ENCODE data around the gene VIPR1.

The VIPR1 gene

GRCh38 chr3:42493798-42494151 lies 8.7 kb upstream of the VIPR1 start:
- no peak for DNase-seq

- no peak for DNase-seq
Measured at GRCh38 chr3:42495393-42495792, 7.0 kb upstream of the VIPR1 start.

- DNase-seq, result peak; percentile 42
Measured at GRCh38 chr3:42497009-42497731, 5.3 kb upstream of the VIPR1 start.

- DNase-seq, result no peak
Measured at GRCh38 chr3:42498034-42498433, 4.4 kb upstream of the VIPR1 start.

- DNase-seq, result no peak
Measured at GRCh38 chr3:42498791-42499477, 3.5 kb upstream of the VIPR1 start.

GRCh38 chr3:42499478-42499871 lies 3.0 kb upstream of the VIPR1 start:
- DNase-seq, result no peak

- no peak for DNase-seq
Measured at GRCh38 chr3:42500091-42500490, 2.4 kb upstream of the VIPR1 start.

- DNase-seq, result no peak
Measured at GRCh38 chr3:42500909-42501308, 1.5 kb upstream of the VIPR1 start.

- DNase-seq, result no peak
Measured at GRCh38 chr3:42501321-42501680, 1.1 kb upstream of the VIPR1 start.

- no peak for DNase-seq
Measured at GRCh38 chr3:42501681-42502428, 588 bp upstream of the VIPR1 start.

GRCh38 chr3:42503251-42503924 lies 945 bp downstream of the VIPR1 start:
- DNase-seq, result no peak

- no peak for DNase-seq
Measured at GRCh38 chr3:42503957-42504333, 1.5 kb downstream of the VIPR1 start.

- DNase-seq, result no peak
Measured at GRCh38 chr3:42504334-42505127, 2.1 kb downstream of the VIPR1 start.

- DNase-seq, result no peak
Measured at GRCh38 chr3:42505128-42505848, 2.8 kb downstream of the VIPR1 start.

GRCh38 chr3:42505849-42506410 lies 3.5 kb downstream of the VIPR1 start:
- DNase-seq, result no peak

- DNase-seq, result no peak
Measured at GRCh38 chr3:42507252-42507651, 4.8 kb downstream of the VIPR1 start.

- no peak for DNase-seq
Measured at GRCh38 chr3:42507761-42508335, 5.4 kb downstream of the VIPR1 start.

- DNase-seq, result no peak
Measured at GRCh38 chr3:42508562-42508961, 6.1 kb downstream of the VIPR1 start.

GRCh38 chr3:42509111-42509510 lies 6.7 kb downstream of the VIPR1 start:
- no peak for DNase-seq

GRCh38 chr3:42510325-42510724 lies 7.9 kb downstream of the VIPR1 start:
- no peak for DNase-seq

GRCh38 chr3:42511201-42511600 lies 8.8 kb downstream of the VIPR1 start:
- no peak for DNase-seq
